GM13977 (cell line): Measurements from ENCODE around the gene TMPRSS11D.

Experiments used
- DNase-seq: peaks from one replicate; pipeline ENCODE4 v3.0.0; 2012; ENCODE audit warnings: low spot score
- CTCF ChIP-seq: IDR thresholded peaks from 2 replicates; pipeline ENCODE4 v1.5.1; 2012; ENCODE audit warnings: mild to moderate bottlenecking, control low read depth; ENCODE audit not compliant: insufficient read depth; ENCODE audit errors: extremely low read depth, missing control alignments
- in situ Hi-C: fragments of 300-500 bp; cut with MboI; formaldehyde crosslinking; loops from one replicate; pipeline ENCODE4 v1.12.0; 2022; ENCODE audit warnings: low sequenced_read_pairs, low pct_unique_long_range_greater_than_20kb, mixed read lengths, inconsistent platforms; ENCODE audit not compliant: unreplicated experiment

The TMPRSS11D gene

GRCh38 chr4:67883902-67884301 is at the start of gene TMPRSS11D:
Gene TMPRSS11D (minus strand): TSS chr4:67884002. CDS start chr4:67883933, 69 bp downstream.
- no peak for DNase-seq
- in situ Hi-C loops = no loop called here
- no peak for TF ChIP-seq CTCF

GRCh38 chr4:67933038-67933437 is 49.2 kb upstream of the TMPRSS11D start:
- TF ChIP-seq CTCF = no peak
- DNase-seq = no peak
- in situ Hi-C loops = no loop called here

- in situ Hi-C loops = no loop called here
- DNase-seq = no peak
- TF ChIP-seq CTCF = no peak
These were observed 47.5 kb upstream of the TMPRSS11D start for GRCh38 chr4:67931256-67931655.

- in situ Hi-C loops = no loop called here
- TF ChIP-seq CTCF = no peak
- DNase-seq = no peak
These were observed 45.6 kb upstream of the TMPRSS11D start for GRCh38 chr4:67929426-67929825.

- no peak for DNase-seq
- in situ Hi-C loops = no loop called here
- no peak for TF ChIP-seq CTCF
These were observed 44.7 kb upstream of the TMPRSS11D start for GRCh38 chr4:67928546-67928945.

- DNase-seq = no peak
- TF ChIP-seq CTCF = no peak
- in situ Hi-C loops = no loop called here
These were observed 43.4 kb upstream of the TMPRSS11D start for GRCh38 chr4:67927251-67927650.

GRCh38 chr4:67926485-67926884 is 42.7 kb upstream of the TMPRSS11D start:
- in situ Hi-C loops = no loop called here
- TF ChIP-seq CTCF = no peak
- no peak for DNase-seq
